Suprapubic skin (tissue), 3 donors: ENCODE data around the gene ALDH7A1.

ENCODE experiments used
- CTCF ChIP-seq, 2 donors: fragments of 200-600 bp in 1 of 2; fragments of 450-650 bp in 1 of 2; sonication (generic) in 1 of 2; IDR thresholded peaks; one replicate each; pipeline ENCODE4 v1.5.1; 2016 to 2019; ENCODE audit warnings: antibody characterized with exemption in 2 of 2, mild to moderate bottlenecking in 1 of 2, moderate library complexity in 1 of 2
- POLR2A ChIP-seq, 2 donors: fragments of 450-650 bp; IDR thresholded peaks; one replicate each; pipeline ENCODE4 v1.6.1; 2017; ENCODE audit warnings: antibody characterized with exemption in 2 of 2, mild to moderate bottlenecking in 2 of 2, moderate library complexity in 2 of 2

GRCh38 chr5:126610160-126610559, 15.1 kb upstream of the ALDH7A1 start:
- TF ChIP-seq POLR2A (IDR thresholded peaks at IDR 0.05) (no peak), CTCF (IDR thresholded peaks at IDR 0.05) (no peak)
